Activated CD8-positive, alpha-beta memory T cell treated with anti-CD3 and anti-CD28 coated beads, Interleukin-2, amount 10 ng/mL, durations not matched to agents 7 days and 5 days (primary cell): Measurements from ENCODE around the gene CCDC170. TPM values are rescaled to one million over a fixed set of nuclear protein-coding genes. Genes with fewer than 3 reads are reported as not detected.

ENCODE experiments used
- ATAC-seq: fragments of 150-1000 bp; cut with Tn5 transposase; one replicate; pipeline ENCODE4 v1.10.0; 2021; ENCODE audit warnings: moderate library complexity
- CTCF ChIA-PET: fragments of 350-600 bp; sonication (Branson Sonifier 250); formaldehyde crosslinking; loops from one replicate; lab custom pipeline; 2021; ENCODE audit warnings: antibody characterized with exemption; lab: Charles Lee
- DNase-seq: peaks from one replicate; pipeline ENCODE4 v3.0.0-alpha.2; 2020
- H3K27ac Mint-ChIP-seq: one replicate; pipeline ENCODE4 v1.8.0; 2021; ENCODE audit warnings: mild to moderate bottlenecking, mixed read lengths
- H3K27me3 Mint-ChIP-seq: one replicate; pipeline ENCODE4 v1.8.0; 2021; ENCODE audit warnings: mixed read lengths
- H3K36me3 Mint-ChIP-seq: one replicate; pipeline ENCODE4 v1.8.0; 2021; ENCODE audit warnings: mild to moderate bottlenecking, mixed read lengths
- H3K4me1 Mint-ChIP-seq: one replicate; pipeline ENCODE4 v1.8.0; 2021; ENCODE audit warnings: mixed read lengths
- H3K4me3 Mint-ChIP-seq: one replicate; pipeline ENCODE4 v1.8.0; 2021; ENCODE audit warnings: mild to moderate bottlenecking, moderate library complexity, mixed read lengths
- H3K9me3 Mint-ChIP-seq: one replicate; pipeline ENCODE4 v1.8.0; 2022; ENCODE audit warnings: low read depth, mixed read lengths
- total RNA-seq, 2 experiments: library from RNA; stranded (reverse); gene quantifications; one replicate each; pipeline ENCODE4 v1.2.3, GENCODE V29; 2021

Gene CCDC170
- total RNA-seq, 2 experiments from 2014 or later = not detected

DNA sequence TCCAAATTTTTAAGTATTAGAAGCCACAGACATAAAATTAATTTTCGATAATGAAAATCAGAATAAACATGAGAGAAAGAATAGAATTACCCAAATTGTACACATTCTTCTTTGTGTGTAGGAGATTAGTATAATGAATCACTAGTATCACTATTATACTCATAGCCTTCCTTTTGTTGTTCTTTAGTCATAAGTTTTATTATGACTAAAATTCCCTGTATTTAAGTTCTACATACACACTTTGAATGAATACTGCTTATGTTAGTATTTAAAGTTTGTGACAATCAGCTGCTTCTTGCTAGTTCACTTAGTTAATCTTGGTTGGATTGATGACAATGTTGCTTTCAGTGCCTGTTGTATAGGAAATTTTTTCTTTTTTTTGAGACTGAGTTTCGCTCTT, 72.7 kb downstream of the CCDC170 start:
- peaks cover 8% of the 10 kb centered on the region for H3K9me3 Mint-ChIP-seq
- no peak overlapping the region for H3K4me3 Mint-ChIP-seq
- peaks cover 20% of the 10 kb centered on the region for H3K27me3 Mint-ChIP-seq
- CTCF ChIA-PET = no interaction called here
- H3K4me1 Mint-ChIP-seq = no peaks in the 10 kb centered on the region
- H3K36me3 Mint-ChIP-seq = peaks cover 2% of the 10 kb centered on the region
- DNase-seq (no peak), ATAC-seq (no peak)
- H3K27ac Mint-ChIP-seq = no peak overlapping the region

DNA sequence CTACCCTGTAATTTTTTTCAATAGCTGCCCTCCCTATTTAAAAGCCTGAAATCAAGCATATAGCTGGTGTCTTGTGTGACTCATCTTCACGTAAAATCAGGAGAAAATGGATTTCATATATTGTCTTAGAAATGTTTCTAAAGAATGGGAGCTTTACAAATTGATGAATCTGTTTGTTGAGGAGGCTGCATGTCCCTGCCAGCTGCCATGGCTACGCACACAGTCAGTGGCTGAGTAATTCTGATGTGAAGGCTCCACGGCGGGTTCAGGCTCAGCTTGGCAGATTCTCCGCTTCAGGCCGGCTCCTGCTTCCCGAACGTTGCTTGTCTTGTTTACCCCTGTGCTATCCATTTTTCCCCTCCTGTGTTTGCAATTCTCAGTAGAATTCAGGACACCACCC, 82.8 kb downstream of the CCDC170 start:
- Mint-ChIP-seq H3K4me1 (no peaks in the 10 kb centered on the region), H3K27ac (no peak overlapping the region), H3K27me3 (peaks cover 10% of the 10 kb centered on the region), H3K9me3 (no peaks in the 10 kb centered on the region), H3K36me3 (no peaks in the 10 kb centered on the region), H3K4me3 (no peak overlapping the region)
- ATAC-seq (no peak), DNase-seq (no peak)
- CTCF ChIA-PET = interaction anchor here (0.5 kb wide), 1 partner anchor 87 kb away, joined by 3 read pairs; no protein-coding TSS in a partner anchor

DNA sequence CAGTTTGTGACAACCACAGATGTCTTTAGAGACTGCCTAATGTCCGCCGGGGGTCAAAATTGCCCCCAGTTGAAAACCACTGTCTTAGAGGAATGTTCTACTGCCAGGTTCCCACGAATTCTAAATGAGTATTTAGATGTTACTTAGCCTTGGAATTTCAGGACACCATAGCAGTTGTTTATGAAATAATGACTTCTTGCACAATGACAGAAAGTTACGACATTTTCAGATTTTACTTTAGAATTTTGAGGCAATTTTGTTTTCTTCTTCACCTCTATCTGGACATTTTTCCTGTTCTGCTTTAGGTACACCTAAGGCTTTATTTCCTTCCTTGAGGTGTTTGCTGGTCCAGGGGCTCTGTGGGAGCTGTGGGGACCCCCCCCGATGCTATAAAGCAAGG, 83.4 kb downstream of the CCDC170 start:
- no peak overlapping the region for H3K4me3 Mint-ChIP-seq
- CTCF ChIA-PET = no interaction called here
- ATAC-seq (no peak), DNase-seq (no peak)
- H3K4me1 Mint-ChIP-seq = no peaks in the 10 kb centered on the region
- no peaks in the 10 kb centered on the region for H3K36me3 Mint-ChIP-seq
- peaks cover 8% of the 10 kb centered on the region for H3K27me3 Mint-ChIP-seq
- H3K9me3 Mint-ChIP-seq = no peaks in the 10 kb centered on the region
- no peak overlapping the region for H3K27ac Mint-ChIP-seq

- Mint-ChIP-seq H3K36me3 (no peaks in the 10 kb centered on the region), H3K4me1 (no peaks in the 10 kb centered on the region), H3K27ac (no peak overlapping the region), H3K9me3 (no peaks in the 10 kb centered on the region), H3K4me3 (no peak overlapping the region), H3K27me3 (peaks cover 19% of the 10 kb centered on the region)
- ATAC-seq (no peak), DNase-seq (no peak)
- CTCF ChIA-PET = no interaction called here
Measured at GRCh38 chr6:151585741-151586140, 91.9 kb downstream of the CCDC170 start.

DNA sequence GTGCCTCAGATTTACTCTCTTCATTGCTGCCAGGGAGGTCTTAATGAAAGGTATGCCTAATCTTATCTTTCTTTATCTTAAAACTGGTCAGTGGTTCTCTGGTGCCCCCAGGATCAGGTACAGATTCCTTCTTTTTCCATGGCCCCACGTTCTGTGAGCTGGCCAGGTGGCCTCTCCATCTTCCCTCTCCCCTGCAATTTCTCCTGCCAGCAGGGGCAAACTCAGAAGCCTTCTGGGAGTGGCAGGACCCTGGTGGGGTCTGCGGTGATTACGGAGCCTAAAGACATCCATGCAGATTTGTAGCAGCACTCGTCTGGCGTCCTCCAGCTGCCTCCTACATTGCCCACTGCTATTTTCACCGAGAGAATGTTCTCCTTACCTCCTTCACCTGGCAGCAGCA, 95.8 kb downstream of the CCDC170 start:
- Mint-ChIP-seq H3K9me3 (no peaks in the 10 kb centered on the region), H3K27me3 (peaks cover 11% of the 10 kb centered on the region), H3K36me3 (no peaks in the 10 kb centered on the region), H3K27ac (no peak overlapping the region), H3K4me3 (no peak overlapping the region), H3K4me1 (no peaks in the 10 kb centered on the region)
- DNase-seq (no peak), ATAC-seq (no peak)
- CTCF ChIA-PET = no interaction called here

DNA sequence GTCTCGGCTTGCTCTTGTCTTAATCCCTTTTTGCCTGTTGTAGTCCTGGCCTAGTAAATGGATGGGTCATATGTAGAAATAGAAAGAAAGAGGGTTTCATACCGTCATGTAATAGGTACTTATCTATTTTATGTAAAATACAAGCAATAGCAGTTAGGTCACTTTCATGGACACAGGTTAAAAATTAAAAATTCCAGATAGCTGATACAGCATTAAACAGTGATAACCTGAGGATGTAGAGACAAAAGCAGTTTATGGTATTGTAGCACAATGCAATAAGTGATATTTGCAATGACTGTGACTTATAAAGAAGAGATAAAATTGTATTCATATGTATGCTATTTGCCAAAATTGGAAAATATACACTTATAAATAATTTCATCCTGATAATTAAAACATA, 96.9 kb downstream of the CCDC170 start:
- Mint-ChIP-seq H3K9me3 (no peaks in the 10 kb centered on the region), H3K4me1 (no peaks in the 10 kb centered on the region), H3K4me3 (no peak overlapping the region), H3K36me3 (no peaks in the 10 kb centered on the region), H3K27me3 (peaks cover 11% of the 10 kb centered on the region), H3K27ac (no peak overlapping the region)
- ATAC-seq (no peak), DNase-seq (no peak)
- CTCF ChIA-PET = no interaction called here

- H3K4me1 Mint-ChIP-seq = no peaks in the 10 kb centered on the region
- H3K27me3 Mint-ChIP-seq = peaks cover 4% of the 10 kb centered on the region
- no peaks in the 10 kb centered on the region for H3K36me3 Mint-ChIP-seq
- H3K9me3 Mint-ChIP-seq = no peaks in the 10 kb centered on the region
- H3K4me3 Mint-ChIP-seq = no peak overlapping the region
- DNase-seq (no peak), ATAC-seq (no peak)
- CTCF ChIA-PET = no interaction called here
- H3K27ac Mint-ChIP-seq = no peak overlapping the region
Measured at GRCh38 chr6:151592449-151593159, 98.8 kb downstream of the CCDC170 start.

- no peak for ATAC-seq
- Mint-ChIP-seq H3K4me3 (no peak overlapping the region), H3K36me3 (no peaks in the 10 kb centered on the region), H3K9me3 (no peaks in the 10 kb centered on the region), H3K27ac (no peak overlapping the region), H3K27me3 (peaks cover 12% of the 10 kb centered on the region), H3K4me1 (no peaks in the 10 kb centered on the region)
- CTCF ChIA-PET = no interaction called here
- DNase-seq = no peak
Measured at GRCh38 chr6:151609146-151609902, 115.5 kb downstream of the CCDC170 start.

- H3K27me3 Mint-ChIP-seq = peaks cover 16% of the 10 kb centered on the region
- no peak for ATAC-seq
- no peak for DNase-seq
- H3K4me1 Mint-ChIP-seq = no peaks in the 10 kb centered on the region
- no peaks in the 10 kb centered on the region for H3K9me3 Mint-ChIP-seq
- H3K36me3 Mint-ChIP-seq = no peaks in the 10 kb centered on the region
- H3K27ac Mint-ChIP-seq = no peak overlapping the region
- CTCF ChIA-PET = no interaction called here
- no peak overlapping the region for H3K4me3 Mint-ChIP-seq
Measured at GRCh38 chr6:151610326-151610725, 116.5 kb downstream of the CCDC170 start.

- Mint-ChIP-seq H3K27me3 (peaks cover 12% of the 10 kb centered on the region), H3K9me3 (no peaks in the 10 kb centered on the region), H3K36me3 (no peaks in the 10 kb centered on the region), H3K4me1 (no peaks in the 10 kb centered on the region), H3K4me3 (no peak overlapping the region), H3K27ac (no peak overlapping the region)
- CTCF ChIA-PET = no interaction called here
- ATAC-seq (no peak), DNase-seq (no peak)
Measured at GRCh38 chr6:151614630-151615029, 120.8 kb downstream of the CCDC170 start.

GRCh38 chr6:151616091-151616513, 122.3 kb downstream of the CCDC170 start:
- no peak overlapping the region for H3K27ac Mint-ChIP-seq
- no peaks in the 10 kb centered on the region for H3K9me3 Mint-ChIP-seq
- H3K4me3 Mint-ChIP-seq = no peak overlapping the region
- DNase-seq = no peak
- CTCF ChIA-PET = no interaction called here
- peaks cover 12% of the 10 kb centered on the region for H3K27me3 Mint-ChIP-seq
- no peaks in the 10 kb centered on the region for H3K36me3 Mint-ChIP-seq
- ATAC-seq = no peak
- H3K4me1 Mint-ChIP-seq = no peaks in the 10 kb centered on the region

DNA sequence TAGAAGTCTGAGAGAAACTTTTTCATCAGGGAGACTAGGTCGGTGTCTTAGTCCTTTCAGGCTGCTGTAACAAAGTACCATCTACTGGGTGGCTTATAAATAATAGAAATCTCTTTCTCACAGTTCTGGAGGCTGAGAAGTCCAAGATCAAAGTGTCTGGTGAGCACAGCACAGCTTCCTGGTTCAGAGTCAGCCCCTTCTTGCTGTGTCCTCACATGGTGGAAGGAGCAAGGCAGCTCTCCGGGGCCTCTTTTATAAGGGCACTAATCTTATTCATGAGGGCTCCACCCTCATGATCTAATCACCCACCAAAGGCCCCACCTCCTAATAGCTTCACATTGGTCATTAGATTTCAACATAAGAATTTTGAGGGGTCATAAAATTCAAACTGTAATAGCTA, 122.8 kb downstream of the CCDC170 start:
- CTCF ChIA-PET = no interaction called here
- no peaks in the 10 kb centered on the region for H3K36me3 Mint-ChIP-seq
- no peak for ATAC-seq
- H3K4me3 Mint-ChIP-seq = no peak overlapping the region
- no peaks in the 10 kb centered on the region for H3K4me1 Mint-ChIP-seq
- peaks cover 12% of the 10 kb centered on the region for H3K27me3 Mint-ChIP-seq
- no peak overlapping the region for H3K27ac Mint-ChIP-seq
- no peak for DNase-seq
- no peaks in the 10 kb centered on the region for H3K9me3 Mint-ChIP-seq

- Mint-ChIP-seq H3K4me3 (no peak overlapping the region), H3K9me3 (no peaks in the 10 kb centered on the region), H3K4me1 (no peaks in the 10 kb centered on the region), H3K27ac (no peak overlapping the region), H3K36me3 (no peaks in the 10 kb centered on the region), H3K27me3 (peaks cover 14% of the 10 kb centered on the region)
- ATAC-seq (no peak), DNase-seq (no peak)
- CTCF ChIA-PET = no interaction called here
Measured at GRCh38 chr6:151617539-151617938, 123.7 kb downstream of the CCDC170 start.

DNA sequence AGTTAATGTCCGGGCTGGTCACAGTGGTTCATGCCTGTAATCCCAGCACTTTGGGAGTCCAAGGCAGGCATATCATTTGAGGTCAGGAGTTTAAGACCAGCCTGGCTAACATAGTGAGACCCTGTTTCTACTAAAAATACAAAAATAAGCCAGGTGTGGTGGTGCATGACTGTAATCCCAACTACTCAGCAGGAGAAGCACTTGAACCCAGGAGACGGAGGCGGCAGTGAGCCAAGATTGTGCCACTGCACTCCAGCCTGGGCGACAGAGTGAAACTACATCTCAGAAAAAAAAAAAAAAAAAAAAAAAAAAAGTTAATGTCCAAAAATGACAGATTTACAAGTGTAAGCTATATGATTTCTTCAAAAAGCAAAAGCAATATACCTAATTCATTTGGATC, 124.9 kb downstream of the CCDC170 start:
- Mint-ChIP-seq H3K27me3 (peaks cover 12% of the 10 kb centered on the region), H3K36me3 (no peaks in the 10 kb centered on the region), H3K27ac (no peak overlapping the region), H3K4me3 (no peak overlapping the region), H3K4me1 (no peaks in the 10 kb centered on the region), H3K9me3 (no peaks in the 10 kb centered on the region)
- DNase-seq (no peak), ATAC-seq (no peak)
- CTCF ChIA-PET = interaction anchor here (0.5 kb wide), 1 partner anchor 180 kb away, joined by 4 read pairs; no protein-coding TSS in a partner anchor
